SKM-1 (cell line): Measurements from ENCODE around the gene SECISBP2.

Experiments used
- DNase-seq: peaks from one replicate; lab custom pipeline; 2025; ENCODE audit not compliant: unreplicated experiment; lab: John Stamatoyannopoulos, UW

SECISBP2 gene

GRCh38 chr9:89345476-89345875 lies 27.2 kb downstream of the SECISBP2 start:
- DNase-seq: no peak

GRCh38 chr9:89346696-89347095 lies 28.4 kb downstream of the SECISBP2 start:
- no peak for DNase-seq

GRCh38 chr9:89347651-89348050 lies 29.4 kb downstream of the SECISBP2 start:
- DNase-seq: no peak

- DNase-seq: no peak
These were observed 31.3 kb downstream of the SECISBP2 start for GRCh38 chr9:89349607-89350006.

- DNase-seq: no peak
These were observed 32.8 kb downstream of the SECISBP2 start for GRCh38 chr9:89350988-89351557.

- DNase-seq: no peak
These were observed 33.4 kb downstream of the SECISBP2 start for GRCh38 chr9:89351584-89352300.

- DNase-seq: no peak
These were observed 34.2 kb downstream of the SECISBP2 start for GRCh38 chr9:89352451-89352850.

- no peak for DNase-seq
These were observed 34.8 kb downstream of the SECISBP2 start for GRCh38 chr9:89352874-89353649.

GRCh38 chr9:89353989-89354388 lies 35.7 kb downstream of the SECISBP2 start:
- DNase-seq: no peak

GRCh38 chr9:89354471-89354870 lies 36.2 kb downstream of the SECISBP2 start:
- DNase-seq: no peak

- DNase-seq: no peak
These were observed 38.5 kb downstream of the SECISBP2 start for GRCh38 chr9:89356782-89357181.

GRCh38 chr9:89357331-89358197 lies 39.3 kb downstream of the SECISBP2 start:
- DNase-seq: no peak

- DNase-seq: no peak
These were observed 40.1 kb downstream of the SECISBP2 start for GRCh38 chr9:89358376-89358916.

- DNase-seq: no peak
These were observed 40.7 kb downstream of the SECISBP2 start for GRCh38 chr9:89358985-89359384.

- no peak for DNase-seq
These were observed 41.5 kb downstream of the SECISBP2 start for GRCh38 chr9:89359751-89360261.

- DNase-seq: no peak
These were observed 42.2 kb downstream of the SECISBP2 start for GRCh38 chr9:89360465-89360864.

GRCh38 chr9:89361031-89361430 lies 42.7 kb downstream of the SECISBP2 start:
- DNase-seq: no peak

GRCh38 chr9:89361816-89362646 lies 43.7 kb downstream of the SECISBP2 start:
- DNase-seq: no peak

- DNase-seq: no peak
These were observed 44.5 kb downstream of the SECISBP2 start for GRCh38 chr9:89362647-89363310.
